ENCODE results near the gene POLD4.
"Not testable (repeated sequence)": the region's sequence is repeated elsewhere in the genome, so short reads cannot be mapped to it uniquely, and the experiment has no call there.

POLD4 gene
- 10.9 to 15.0 reads per million in 2 donors for total RNA-seq

DNA sequence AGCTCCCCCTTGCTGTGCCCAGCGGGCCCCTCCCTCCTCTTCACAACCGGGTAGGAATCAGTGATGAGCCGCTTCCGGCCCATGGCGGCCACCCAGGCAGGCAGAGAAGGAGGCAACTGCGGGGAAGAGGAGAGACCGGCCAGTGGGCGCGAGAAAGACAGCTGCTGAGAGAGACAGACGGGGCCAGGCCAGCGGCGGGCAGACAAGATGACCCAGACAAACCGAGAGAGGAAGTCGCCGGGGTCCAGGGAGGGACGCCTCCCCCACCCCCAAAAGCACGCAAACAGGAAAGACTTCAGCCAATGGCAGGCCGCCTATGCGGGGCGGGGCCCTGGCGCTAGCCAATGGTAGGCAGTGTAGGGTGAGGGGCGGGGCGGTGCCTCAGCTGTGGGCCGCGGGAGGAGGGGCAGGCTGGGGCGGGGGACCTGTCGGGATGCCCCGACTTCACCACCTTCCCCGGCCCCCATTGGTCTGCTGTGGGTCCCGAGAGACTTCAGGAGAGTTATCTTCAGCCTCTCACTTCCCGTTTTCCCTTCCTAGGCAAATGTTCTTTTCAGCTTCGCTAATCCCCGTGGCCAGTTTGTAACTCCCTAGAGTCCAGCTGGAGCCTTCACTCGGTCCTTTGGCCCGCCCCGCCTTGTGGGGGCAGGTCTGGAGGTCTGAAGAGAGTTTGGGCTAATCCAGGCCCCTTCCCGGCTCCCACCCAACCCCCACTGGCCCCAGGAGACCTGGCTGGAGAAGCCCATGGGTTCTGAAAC lies at the start of gene POLD4:
Gene POLD4 (minus strand): TSS at position 230 of the 758 bp plus-strand sequence. CDS start 147 bp downstream, at position 83.
- DNase-seq = peak; percentile 86

DNA sequence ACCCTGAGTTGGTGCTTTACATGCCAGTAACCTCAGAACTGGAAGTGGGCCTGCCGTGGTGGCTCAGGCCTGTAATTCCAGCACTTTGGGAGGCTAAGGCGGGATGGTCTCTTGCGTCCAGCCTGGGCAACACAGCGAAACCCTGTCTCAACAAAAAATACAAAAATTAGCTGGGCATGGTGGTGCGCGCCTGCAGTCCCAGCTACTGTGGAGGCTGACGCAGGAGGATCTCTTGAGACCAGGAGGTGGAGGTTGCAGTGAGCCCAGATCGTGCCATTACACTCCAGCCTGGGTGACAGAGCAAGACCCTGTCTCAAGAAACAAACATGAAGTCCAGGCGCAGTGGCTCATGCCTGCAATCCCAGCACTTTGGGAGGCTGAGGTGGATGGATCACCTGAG lies 49.7 kb upstream of the POLD4 start:
- not testable (repeated sequence) for DNase-seq

GRCh38 chr11:67402192-67402839 lies 49.0 kb upstream of the POLD4 start:
- DNase-seq = not testable (repeated sequence)

DNA sequence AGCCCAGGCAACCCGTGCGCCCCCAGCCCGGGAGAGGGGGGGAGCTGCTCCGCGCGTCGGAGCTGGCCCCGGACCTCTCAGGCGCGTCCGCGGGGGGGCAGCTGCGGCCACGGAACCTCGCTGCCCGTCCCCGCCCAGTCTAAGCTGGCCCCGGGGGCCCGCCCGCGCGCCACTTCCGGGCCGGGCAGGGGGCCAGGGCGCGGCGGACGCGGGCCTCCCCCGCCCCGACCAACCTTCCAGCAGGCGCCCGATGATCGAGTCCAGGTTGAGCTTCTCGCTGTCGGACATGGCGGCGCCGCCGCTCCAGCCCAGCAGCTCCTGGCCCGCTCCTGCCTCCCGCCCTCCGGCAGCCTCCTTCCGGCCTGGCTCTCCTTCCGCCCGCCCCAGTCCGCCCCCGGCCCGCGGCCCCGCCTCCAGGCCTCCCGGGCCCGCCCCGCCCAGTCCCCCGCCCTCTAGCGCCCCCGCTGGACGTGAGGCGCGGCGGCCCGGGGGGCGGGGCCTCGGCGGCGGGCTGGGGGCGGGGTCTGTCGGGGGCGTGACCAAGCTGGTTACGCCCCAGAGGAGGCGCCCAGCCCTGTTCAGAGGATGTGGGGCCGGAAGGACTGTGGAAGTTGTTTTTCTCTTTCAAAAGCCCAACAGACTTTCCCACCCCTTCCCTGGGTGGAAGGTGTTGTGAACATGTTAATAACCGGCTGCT lies 48.3 kb upstream of the POLD4 start, which contains the start of gene PPP1CA:
Gene PPP1CA (minus strand): TSS at position 364 of the 697 bp plus-strand sequence. CDS start 76 bp downstream, at position 288.
- peak; percentile 92 for DNase-seq

GRCh38 chr11:67400942-67401494 lies 47.7 kb upstream of the POLD4 start:
- peak; percentile 55 for DNase-seq

DNA sequence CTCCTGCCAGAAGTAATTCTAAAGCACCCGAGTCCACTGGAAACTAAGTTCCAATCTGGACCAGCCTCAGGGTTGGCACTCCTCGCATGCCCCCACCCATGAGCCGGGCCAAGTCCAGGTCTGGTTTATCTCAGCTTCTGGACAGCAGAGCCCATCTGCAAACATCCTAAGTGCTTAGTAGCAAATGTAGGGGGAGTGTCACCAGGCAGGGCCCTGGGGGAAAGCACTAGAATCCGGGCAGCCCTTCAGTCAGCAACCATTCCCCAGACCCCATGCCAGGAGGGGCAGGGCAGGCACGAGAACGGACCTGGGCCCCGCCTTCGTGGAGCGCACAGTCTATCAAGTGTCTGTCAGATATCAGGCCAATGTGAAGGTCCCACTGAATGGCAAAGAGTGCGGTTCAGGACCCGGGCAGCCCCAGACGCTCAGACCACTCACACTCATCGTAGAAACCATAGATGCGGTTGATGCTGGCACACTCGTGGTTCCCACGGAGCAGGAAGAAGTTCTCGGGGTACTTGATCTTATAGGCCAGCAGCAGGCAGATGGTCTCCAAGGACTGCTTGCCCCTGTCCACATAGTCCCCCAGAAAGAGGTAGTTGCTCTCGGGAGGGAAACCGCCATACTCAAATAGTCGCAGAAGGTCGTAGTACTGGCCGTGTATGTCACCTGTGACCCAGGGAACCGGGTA lies 47.0 kb upstream of the POLD4 start:
- DNase-seq = no peak

DNA sequence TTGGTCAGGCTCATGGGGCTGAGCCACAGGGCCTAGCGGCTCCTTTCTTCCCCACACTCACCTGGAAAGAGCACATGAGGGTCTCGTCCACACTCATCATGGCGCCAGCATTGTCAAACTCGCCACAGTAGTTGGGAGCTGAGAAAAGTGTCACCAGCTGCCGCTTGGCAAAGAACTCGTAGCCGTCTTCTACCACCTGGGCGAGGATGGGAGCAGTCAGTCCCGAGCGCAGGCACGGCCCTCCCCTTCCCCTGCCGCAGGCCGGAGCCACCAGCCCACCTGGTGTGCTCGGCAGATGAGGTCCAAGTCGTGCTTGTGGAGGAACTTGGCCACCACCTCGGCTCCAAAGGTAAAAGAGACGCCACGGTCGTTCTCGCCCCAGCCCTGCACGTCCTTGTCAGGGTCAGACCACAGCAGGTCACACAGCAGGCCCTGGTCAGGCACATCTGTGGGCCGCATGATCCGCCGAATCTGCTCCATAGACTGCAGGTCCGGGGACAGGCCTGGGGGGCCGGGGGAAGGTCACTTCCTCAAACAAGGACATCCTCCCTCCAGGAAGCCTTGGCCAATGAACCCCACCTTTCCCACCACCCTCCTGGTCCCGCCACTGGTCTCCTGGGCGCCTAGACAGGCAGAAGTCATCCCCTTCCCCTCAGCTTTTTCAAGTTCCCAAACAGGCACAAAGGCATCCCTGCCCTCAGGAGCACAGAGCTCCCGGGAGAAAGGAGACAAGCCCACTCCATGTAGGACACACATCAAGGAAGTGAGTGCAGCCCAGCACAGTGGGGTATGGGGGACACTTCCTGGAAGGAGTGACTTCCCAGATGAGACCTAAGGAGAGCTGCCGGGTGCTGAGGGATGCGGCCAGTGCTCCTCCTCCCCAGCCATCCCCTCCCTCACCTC lies 45.6 kb upstream of the POLD4 start:
- DNase-seq = no peak

DNA sequence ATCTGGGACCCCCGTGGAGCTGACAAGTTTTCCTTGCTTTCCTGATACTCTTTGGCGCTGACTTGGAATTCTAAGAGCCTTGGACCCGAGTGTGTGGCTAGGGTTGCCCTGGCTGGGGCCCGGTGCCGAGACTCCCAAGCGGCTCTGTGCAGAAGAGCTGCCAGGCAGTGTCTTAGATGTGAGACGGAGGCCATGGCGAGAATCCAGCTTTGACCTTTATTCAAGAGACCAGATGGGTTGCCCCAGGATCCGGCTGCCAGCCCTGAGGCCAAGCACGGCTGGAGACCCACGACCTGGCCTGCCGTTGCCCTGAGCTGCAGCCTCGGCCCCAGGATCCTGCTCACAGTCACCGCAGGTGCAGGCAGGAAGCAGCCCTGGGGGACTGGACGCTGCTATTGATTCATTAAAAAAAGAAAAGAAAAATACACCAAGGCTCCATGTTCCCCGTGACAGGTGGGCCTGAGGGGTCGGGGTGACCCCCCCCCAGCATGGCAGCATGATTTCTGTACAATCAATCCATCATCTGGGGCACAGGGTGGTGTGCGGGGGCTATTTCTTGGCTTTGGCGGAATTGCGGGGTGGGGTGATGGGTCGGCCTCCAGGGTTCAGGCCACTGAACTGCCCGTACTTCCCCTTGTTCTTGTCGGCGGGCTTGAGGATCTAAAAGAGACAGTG lies 44.8 kb upstream of the POLD4 start:
- no peak for DNase-seq

DNA sequence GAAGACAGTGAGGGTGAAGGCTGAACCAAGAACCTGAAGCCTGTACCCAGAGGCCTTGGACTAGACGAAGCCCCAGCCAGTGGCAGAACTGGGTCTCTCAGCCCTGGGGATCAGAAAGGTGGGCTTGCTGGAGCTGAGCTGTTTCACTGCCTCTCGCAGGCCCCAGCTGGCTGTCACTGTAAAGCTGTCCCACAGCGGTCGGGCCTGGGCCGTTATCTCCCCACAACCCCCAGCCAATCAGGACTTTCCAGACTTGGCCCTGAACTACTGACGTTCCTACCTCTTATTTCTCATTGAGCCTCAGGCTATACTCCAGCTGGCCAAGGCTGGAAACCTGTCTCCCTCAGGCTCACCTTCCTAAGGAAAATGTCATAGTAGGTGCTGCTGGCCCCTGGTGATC lies 44.2 kb upstream of the POLD4 start:
- no peak for DNase-seq

- DNase-seq = no peak
Measured at GRCh38 chr11:67396587-67397389, 43.4 kb upstream of the POLD4 start.

DNA sequence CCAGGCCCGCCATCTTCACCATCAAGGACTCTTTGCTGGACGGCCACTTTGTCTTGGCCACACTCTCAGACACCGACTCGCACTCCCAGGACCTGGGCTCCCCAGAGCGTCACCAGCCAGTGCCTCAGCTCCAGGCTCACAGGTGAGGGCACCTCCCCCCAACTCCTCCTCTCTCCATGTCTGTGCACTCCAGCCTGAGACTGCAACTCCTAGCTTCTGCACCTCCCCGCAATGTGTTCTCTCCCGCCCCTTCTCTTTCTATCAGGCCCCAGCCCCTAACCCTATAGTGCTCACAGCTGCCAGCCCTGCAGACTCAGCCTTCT lies 42.9 kb upstream of the POLD4 start:
- DNase-seq = no peak

- no peak for DNase-seq
Measured at GRCh38 chr11:67395555-67396258, 42.4 kb upstream of the POLD4 start.

- no peak for DNase-seq
Measured at GRCh38 chr11:67393990-67394389, 40.6 kb upstream of the POLD4 start.

DNA sequence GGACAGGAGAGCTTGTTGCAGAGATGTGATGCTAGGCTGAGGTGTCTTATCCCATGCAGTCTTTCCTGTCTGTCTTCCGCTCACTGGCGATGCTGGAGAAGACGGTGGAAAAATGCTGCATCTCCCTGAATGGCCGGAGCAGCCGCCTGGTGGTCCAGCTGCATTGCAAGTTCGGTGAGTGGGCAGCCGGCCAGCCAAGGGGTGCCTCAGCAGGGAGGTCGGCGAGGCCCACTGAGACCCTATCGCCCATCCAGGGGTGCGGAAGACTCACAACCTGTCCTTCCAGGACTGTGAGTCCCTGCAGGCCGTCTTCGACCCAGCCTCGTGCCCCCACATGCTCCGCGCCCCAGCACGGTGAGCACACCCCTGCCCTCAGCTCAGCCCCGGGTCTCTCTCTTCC lies 40.1 kb upstream of the POLD4 start:
- DNase-seq = no peak

GRCh38 chr11:67392183-67392715 lies 38.9 kb upstream of the POLD4 start:
- DNase-seq = no peak

GRCh38 chr11:67391304-67392182 lies 38.2 kb upstream of the POLD4 start, which contains the start of gene RAD9A:
TSS of gene RAD9A (plus strand) at chr11:67391986. CDS start at chr11:67392045, 59 bp downstream.
- peak; percentile 94 for DNase-seq

DNA sequence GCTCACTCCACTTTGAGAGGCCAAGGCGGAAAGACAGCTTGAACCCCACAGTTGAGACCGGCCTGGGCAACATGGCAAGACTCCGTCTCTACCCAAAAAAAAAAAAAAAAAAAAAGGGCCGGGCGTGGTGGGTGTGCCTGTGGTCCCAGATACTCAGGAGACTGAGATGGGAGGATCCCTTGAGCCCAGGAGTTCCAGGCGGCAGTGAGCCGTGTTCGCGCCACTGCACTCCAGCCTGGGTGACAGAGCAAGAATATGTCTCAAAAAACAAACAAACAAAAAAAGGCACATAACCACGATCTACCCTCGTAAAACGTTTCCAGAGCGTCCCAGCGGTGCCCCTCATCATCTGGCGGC lies 37.6 kb upstream of the POLD4 start:
- DNase-seq = no peak

DNA sequence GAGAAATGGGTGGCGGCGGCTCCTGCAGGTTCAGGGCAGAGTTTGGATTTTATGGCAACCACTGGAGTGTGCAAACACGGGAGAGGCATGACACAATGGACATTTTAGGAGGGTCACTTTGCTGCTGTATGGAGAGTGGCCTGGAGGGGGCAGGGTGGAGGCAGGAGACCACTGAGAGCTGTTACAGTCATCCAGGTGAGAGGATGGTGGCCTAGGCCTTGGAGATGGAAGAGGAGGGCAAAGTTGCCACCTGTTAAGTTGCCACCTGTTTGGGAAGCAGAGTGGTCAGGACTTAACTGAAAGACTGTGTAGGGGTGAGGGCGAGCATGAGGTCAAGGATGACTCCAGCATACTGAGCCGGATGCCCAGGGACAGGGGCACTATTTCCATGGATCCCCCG lies 36.1 kb upstream of the POLD4 start:
- no peak for DNase-seq

Data from activated gamma-delta T cell (primary cell).